ENCODE data around the gene KLHL25.

- TF ChIP-seq GABPA (IDR thresholded peaks at IDR 0.05; ENCODE audit: borderline replicate concordance, insufficient read depth, low read length): no peak
- TF ChIP-seq CHD2 (IDR thresholded peaks at IDR 0.05; ENCODE audit: low read length): no peak
- no peak for TF ChIP-seq NRF1 (IDR thresholded peaks at IDR 0.05; ENCODE audit: low read depth, low read length)
- TF ChIP-seq EZH2 (IDR thresholded peaks at IDR 0.05; ENCODE audit: low read depth, low read length, severe bottlenecking): no peak
- TF ChIP-seq CTCF (IDR thresholded peaks at IDR 0.05; ENCODE audit: control extremely low read depth in 1 of 3, insufficient read depth in 1 of 3, low read depth in 1 of 3, low read length in 3 of 3): no peak
- no peak for TF ChIP-seq SP4 (IDR thresholded peaks at IDR 0.05; ENCODE audit: low read length)
- TF ChIP-seq HDAC2 (IDR thresholded peaks at IDR 0.05; ENCODE audit: borderline replicate concordance in 1 of 2, low read depth in 2 of 2, low read length in 2 of 2): no peak
These were observed 18.5 kb upstream of the KLHL25 start for GRCh38 chr15:85813234-85813633.
